Measurements from ENCODE around the gene CD300LB. TPM values are rescaled to one million over a fixed set of nuclear protein-coding genes. Genes with fewer than 3 reads are reported as not detected.

The CD300LB gene
- polyA plus RNA-seq, 2 of the 4 experiments (the other 2 are of a cell fraction), result not detected

- TF ChIP-seq E2F6 (IDR thresholded peaks at IDR 0.05; ENCODE audit: borderline replicate concordance, low read depth) (no peak), BCL3 (IDR thresholded peaks at IDR 0.05) (no peak)
These were observed 11.6 kb upstream of the CD300LB start (continued) for GRCh38 chr17:74542727-74543383.

GRCh38 chr17:74542166-74542565 is 10.9 kb upstream of the CD300LB start:
- POLR2A ChIA-PET, result no interaction called here
- H3K9me3 ChIP-seq, result no peaks in the 10 kb centered on the region
- no peak overlapping the region for H3K27ac ChIP-seq
- no peak overlapping the region for H3K4me2 ChIP-seq
- TF ChIP-seq CBX8 (IDR thresholded peaks at IDR 0.05) (no peak), ZSCAN20 (CRISPR knock-in tag; IDR thresholded peaks at IDR 0.05) (no peak), CEBPB (IDR thresholded peaks at IDR 0.05) (no peak), HES2 (IDR thresholded peaks at IDR 0.05) (no peak), KDM1A (IDR thresholded peaks at IDR 0.05; ENCODE audit: low read depth) (no peak), HMGXB4 (CRISPR knock-in tag; IDR thresholded peaks at IDR 0.05; ENCODE audit: borderline replicate concordance) (no peak), POLR2AphosphoS2 (conservative IDR thresholded peaks at IDR 0.05; ENCODE audit: low read length) (no peak)
- H3K4me3 ChIP-seq, result no peak overlapping the region
- CTCF ChIA-PET, result interaction anchor here (1.0 to 1.6 kb wide), 4 partner anchors 10 to 115 kb away, joined by 3 to 4 read pairs (median 3); no protein-coding TSS in a partner anchor
- FAIRE-seq (no peak), DNase-seq (ENCODE audit: low read depth in 1 of 2, low spot score in 1 of 2) (no peak), ATAC-seq (no peak)
- no peaks in the 10 kb centered on the region for H3K4me1 ChIP-seq
- 55% methylated on average over 5 of the region's 5 CpGs for WGBS (ENCODE audit: missing lambda C conversion rate)

GRCh38 chr17:74541176-74542111 is 10.2 kb upstream of the CD300LB start:
- TF ChIP-seq PHF8 (IDR thresholded peaks at IDR 0.05; ENCODE audit: borderline replicate concordance, low read depth) (no peak), TP53 (CRISPR knock-in tag; IDR thresholded peaks at IDR 0.05) (no peak), ZFP36 (IDR thresholded peaks at IDR 0.05; ENCODE audit: borderline replicate concordance, partially characterized antibody) (no peak), CBX2 (IDR thresholded peaks at IDR 0.05; ENCODE audit: borderline replicate concordance, low read depth) (no peak), MAFK (IDR thresholded peaks at IDR 0.05; ENCODE audit: partially characterized antibody) (no peak), HDAC2 (IDR thresholded peaks at IDR 0.05) (no peak), RARB (CRISPR knock-in tag; IDR thresholded peaks at IDR 0.05) (no peak), KDM1A (IDR thresholded peaks at IDR 0.05; ENCODE audit: low read depth) (no peak), EHF (CRISPR knock-in tag; IDR thresholded peaks at IDR 0.05) (no peak), POLR2AphosphoS2 (conservative IDR thresholded peaks at IDR 0.05; ENCODE audit: low read length) (no peak), HOXB13 (CRISPR knock-in tag; IDR thresholded peaks at IDR 0.05; ENCODE audit: low read depth) (no peak), CHD2 (IDR thresholded peaks at IDR 0.05; ENCODE audit: low read length, partially characterized antibody) (no peak)
- Histone ChIP-seq H3K4me2 (no peak overlapping the region), H3K27ac (no peak overlapping the region), H3K4me1 (no peaks in the 10 kb centered on the region), H3K4me3 (no peak overlapping the region), H3K9me3 (no peaks in the 10 kb centered on the region)
- POLR2A ChIA-PET, result no interaction called here
- 54% methylated on average over 22 of the region's 23 CpGs for WGBS (ENCODE audit: missing lambda C conversion rate)
- FAIRE-seq, result no peak
- no peak for ATAC-seq
- CTCF ChIA-PET, result interaction anchor here (0.6 to 1.6 kb wide), 10 partner anchors 9 to 249 kb away, joined by 3 to 4 read pairs (median 3); no protein-coding TSS in a partner anchor
- DNase-seq (ENCODE audit: low read depth in 1 of 2, low spot score in 1 of 2), result no peak

Data from A549 (cell line).